KMS-11 (cell line): ENCODE measurements around the gene ZNF710.

Experiments used
- H2AFZ ChIP-seq: fragments of 200-600 bp; sonication (generic); 2 replicates; pipeline ENCODE4 v1.6.1; 2016; ENCODE audit warnings: antibody characterized with exemption, mixed run types, low read depth
- H3K27ac ChIP-seq: fragments of 200-600 bp; sonication (generic); 2 replicates; pipeline ENCODE4 v1.6.1; 2016; ENCODE audit warnings: mild to moderate bottlenecking, mixed run types
- H3K27me3 ChIP-seq: fragments of 200-600 bp; sonication (generic); 2 replicates; pipeline ENCODE4 v1.6.1; 2017; ENCODE audit warnings: mild to moderate bottlenecking, low read depth, mixed run types, moderate library complexity; ENCODE audit not compliant: insufficient read depth
- H3K36me3 ChIP-seq: fragments of 200-600 bp; sonication (generic); 2 replicates; pipeline ENCODE4 v1.6.1; 2017; ENCODE audit warnings: mild to moderate bottlenecking, mixed run types; ENCODE audit not compliant: insufficient read depth
- H3K4me1 ChIP-seq: fragments of 200-600 bp; sonication (generic); 2 replicates; pipeline ENCODE4 v1.6.1; 2016; ENCODE audit warnings: mild to moderate bottlenecking, low read depth, mixed run types; ENCODE audit not compliant: poor library complexity, severe bottlenecking
- H3K4me2 ChIP-seq: fragments of 200-600 bp; sonication (generic); 2 replicates; pipeline ENCODE4 v1.7.0; 2016; ENCODE audit warnings: mild to moderate bottlenecking, mixed run types
- H3K4me3 ChIP-seq: fragments of 200-600 bp; sonication (generic); IDR thresholded peaks from 2 replicates; pipeline ENCODE4 v1.6.1; 2017; ENCODE audit warnings: low read depth, low read length, mixed read lengths; ENCODE audit not compliant: insufficient read depth
- H3K79me2 ChIP-seq: fragments of 200-600 bp; sonication (generic); 2 replicates; pipeline ENCODE4 v1.6.1; 2016; ENCODE audit warnings: low read depth, mixed run types; ENCODE audit not compliant: insufficient read depth
- H3K9ac ChIP-seq: fragments of 200-600 bp; sonication (generic); 2 replicates; pipeline ENCODE4 v1.6.1; 2016; ENCODE audit warnings: mild to moderate bottlenecking, mixed run types
- H4K20me1 ChIP-seq: fragments of 200-600 bp; sonication (generic); 2 replicates; pipeline ENCODE4 v1.6.1; 2016; ENCODE audit warnings: mild to moderate bottlenecking, mixed run types; ENCODE audit not compliant: insufficient read depth
- CTCF ChIP-seq: fragments of 200-600 bp; sonication (generic); conservative IDR thresholded peaks from 2 replicates; pipeline ENCODE4 v1.6.1; 2017; ENCODE audit warnings: low read depth, mild to moderate bottlenecking, antibody characterized with exemption, low read length, moderate library complexity, mixed read lengths

Gene ZNF710

DNA sequence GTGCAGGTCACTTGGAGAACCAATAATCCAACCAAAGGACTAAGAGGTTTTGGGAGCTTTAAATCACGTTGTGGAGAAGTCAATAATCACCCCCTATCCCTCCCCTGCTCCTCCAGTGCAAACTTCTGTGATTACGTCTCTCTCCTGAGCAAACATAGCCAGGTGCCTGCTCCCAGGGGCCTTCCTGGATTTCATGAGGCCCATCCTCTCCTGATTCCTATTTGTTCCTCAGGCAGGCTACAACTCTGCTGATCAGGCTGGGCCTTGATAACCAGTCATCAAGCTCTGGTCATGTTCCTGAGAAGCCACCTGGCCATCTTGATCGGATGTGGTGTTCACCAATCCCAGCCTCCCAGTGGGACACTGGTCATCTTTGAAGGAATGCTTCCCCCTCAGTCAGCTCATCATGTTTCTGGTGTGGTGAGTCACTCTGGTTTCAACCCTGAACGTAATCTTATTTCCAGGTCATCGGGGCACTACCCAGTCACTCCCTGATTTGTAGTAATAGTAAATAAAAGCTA, 2.9 kb upstream of the ZNF710 start:
- TF ChIP-seq CTCF = no peak
- H3K27ac ChIP-seq = no peak overlapping the region
- H3K79me2 ChIP-seq = peaks cover 9% of the 10 kb centered on the region
- no peaks in the 10 kb centered on the region for H4K20me1 ChIP-seq
- no peak overlapping the region for H2AFZ ChIP-seq
- H3K4me3 ChIP-seq = no peak overlapping the region
- no peaks in the 10 kb centered on the region for H3K27me3 ChIP-seq
- peaks cover 17% of the 10 kb centered on the region for H3K4me1 ChIP-seq
- H3K9ac ChIP-seq = no peak overlapping the region
- no peaks in the 10 kb centered on the region for H3K36me3 ChIP-seq
- H3K4me2 ChIP-seq = no peak overlapping the region

GRCh38 chr15:89998923-89999675, 2.0 kb upstream of the ZNF710 start:
- H2AFZ ChIP-seq = no peak overlapping the region
- H3K27ac ChIP-seq = no peak overlapping the region
- no peaks in the 10 kb centered on the region for H4K20me1 ChIP-seq
- H3K4me1 ChIP-seq = peaks cover 18% of the 10 kb centered on the region
- H3K36me3 ChIP-seq = no peaks in the 10 kb centered on the region
- H3K4me2 ChIP-seq = no peak overlapping the region
- no peak overlapping the region for H3K4me3 ChIP-seq
- TF ChIP-seq CTCF = no peak
- H3K27me3 ChIP-seq = no peaks in the 10 kb centered on the region
- no peak overlapping the region for H3K9ac ChIP-seq
- H3K79me2 ChIP-seq = peaks cover 18% of the 10 kb centered on the region

- Histone ChIP-seq H4K20me1 (no peaks in the 10 kb centered on the region), H3K27me3 (no peaks in the 10 kb centered on the region), H2AFZ (no peak overlapping the region), H3K27ac (no peak overlapping the region), H3K4me3 (no peak overlapping the region), H3K4me2 (no peak overlapping the region), H3K9ac (no peak overlapping the region), H3K4me1 (peaks cover 24% of the 10 kb centered on the region), H3K79me2 (peaks cover 23% of the 10 kb centered on the region), H3K36me3 (no peaks in the 10 kb centered on the region)
- TF ChIP-seq CTCF = no peak
These were observed 1.4 kb upstream of the ZNF710 start for GRCh38 chr15:89999676-90000185.

DNA sequence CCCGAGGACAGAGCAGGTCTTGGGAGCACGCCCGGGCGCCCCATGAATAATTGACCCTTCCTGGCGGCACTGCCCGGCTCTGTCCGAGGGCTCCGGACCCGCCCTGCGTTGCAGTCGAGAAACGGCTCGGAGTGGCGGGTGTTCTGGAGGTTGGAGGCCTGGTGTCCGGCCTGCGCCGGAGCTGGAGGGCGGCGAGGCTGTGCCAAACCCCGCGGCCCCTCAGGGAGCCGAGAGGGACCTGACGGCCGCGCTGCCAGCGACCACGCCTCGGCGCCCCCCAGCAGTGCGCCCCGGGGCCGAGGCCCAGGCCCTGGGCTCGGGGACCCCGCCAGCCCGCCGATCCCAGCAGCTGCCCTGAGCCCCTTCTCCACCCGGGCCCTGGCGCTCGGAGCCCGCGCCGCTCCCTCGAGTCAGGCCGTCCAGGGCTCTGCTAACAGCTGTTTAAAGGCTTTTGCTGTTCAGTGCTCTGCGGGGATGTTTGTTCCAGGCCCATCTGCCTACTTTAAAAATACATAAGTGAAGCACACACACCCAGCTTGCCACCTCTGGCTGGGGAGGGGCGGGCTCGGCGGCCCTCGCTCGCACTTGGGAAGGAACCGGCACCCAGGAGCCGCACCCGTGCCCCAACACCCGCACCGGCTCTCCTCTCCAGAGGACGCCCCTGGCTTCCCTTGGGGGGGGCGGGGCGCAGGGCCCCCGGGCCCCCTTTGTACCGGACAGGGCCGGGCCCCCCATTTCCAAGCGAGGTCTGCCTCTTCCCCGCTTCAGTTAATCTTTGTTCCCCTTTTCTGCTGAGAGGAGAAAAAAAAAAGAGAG, 730 bp upstream of the ZNF710 start:
- peaks cover 31% of the 10 kb centered on the region for H3K4me1 ChIP-seq
- H3K27me3 ChIP-seq = no peaks in the 10 kb centered on the region
- no peak overlapping the region for H3K4me3 ChIP-seq
- no peak for TF ChIP-seq CTCF
- H3K79me2 ChIP-seq = peaks cover 27% of the 10 kb centered on the region
- H3K9ac ChIP-seq = peak overlapping the region; percentile 71
- no peaks in the 10 kb centered on the region for H3K36me3 ChIP-seq
- no peaks in the 10 kb centered on the region for H4K20me1 ChIP-seq
- peak overlapping the region; percentile 53 for H3K27ac ChIP-seq
- peak overlapping the region; percentile 52; the same call in 1 of the 2 replicates for H2AFZ ChIP-seq
- peak overlapping the region; percentile 95 for H3K4me2 ChIP-seq
